H1 (cell line): ENCODE results near the gene CRLF3. TPM values are rescaled to one million over a fixed set of nuclear protein-coding genes. Genes with fewer than 3 reads are reported as not detected.

Experiments used
- BRCA1 ChIP-seq: IDR thresholded peaks from 2 replicates; pipeline ENCODE4 v1.6.1; 2012; ENCODE audit warnings: low read depth, low read length, improper control_type of control experiment
- GTF2F1 ChIP-seq: IDR thresholded peaks from 2 replicates; pipeline ENCODE4 v1.6.1; 2012; ENCODE audit warnings: low read depth, low read length, improper control_type of control experiment, borderline replicate concordance
- TBP ChIP-seq: IDR thresholded peaks from 2 replicates; pipeline ENCODE4 v1.6.1; 2011; ENCODE audit warnings: low read depth, low read length, improper control_type of control experiment
- TEAD4 ChIP-seq: IDR thresholded peaks from 2 replicates; pipeline ENCODE4 v1.6.1; 2012; ENCODE audit warnings: low read depth, low read length, inconsistent platforms, mixed read lengths
- polyA plus RNA-seq, 7 experiments: library from polyadenylated mRNA; depleted of rRNA in 3 of 7; stranded (reverse) in 5 of 7; unstranded in 2 of 7; fragments of >200 nt in 5 of 7; fragments of 200-250 nt in 2 of 7; gene quantifications; 1 replicate in 5 of 7; 2 replicates in 1 of 7; 4 replicates in 1 of 7; pipeline versions ENCODE4 v1.2.1 to v1.2.3, GENCODE V29; 2011 to 2013; ENCODE audit warnings: missing spikeins in 2 of 7, mixed read lengths in 2 of 7
- total RNA-seq: library from RNA; stranded (reverse); fragmentation: NEBNext Ultra II Directional; extraction: Animal tissue kit (Norgen Biotek cat#: 25700); gene quantifications from 2 replicates; pipeline ENCODE4 v1.2.1, GENCODE V29; 2021

The CRLF3 gene
- total and polyA plus RNA-seq, 2 of the 8 experiments (the other 6 are each of a cell fraction or from before 2014, with no cell fraction given), result 12.7 to 22.7 TPM

- TF ChIP-seq GTF2F1 (no peak), TBP (no peak), TEAD4 (no peak), BRCA1 (no peak)
- TF ChIP-seq, all 59 proteins: peak for 0
Measured at GRCh38 chr17:30790279-30790678, 34.2 kb downstream of the CRLF3 start (continued).
